ENCODE results near the gene FOXC1. TPM values are rescaled to one million over a fixed set of nuclear protein-coding genes. Genes with fewer than 3 reads are reported as not detected.

Gene FOXC1
- total and polyA plus RNA-seq, 2 donors (not counting 1 experiment from before 2014, with no cell fraction given), result 0.04 to 0.52 TPM

DNA sequence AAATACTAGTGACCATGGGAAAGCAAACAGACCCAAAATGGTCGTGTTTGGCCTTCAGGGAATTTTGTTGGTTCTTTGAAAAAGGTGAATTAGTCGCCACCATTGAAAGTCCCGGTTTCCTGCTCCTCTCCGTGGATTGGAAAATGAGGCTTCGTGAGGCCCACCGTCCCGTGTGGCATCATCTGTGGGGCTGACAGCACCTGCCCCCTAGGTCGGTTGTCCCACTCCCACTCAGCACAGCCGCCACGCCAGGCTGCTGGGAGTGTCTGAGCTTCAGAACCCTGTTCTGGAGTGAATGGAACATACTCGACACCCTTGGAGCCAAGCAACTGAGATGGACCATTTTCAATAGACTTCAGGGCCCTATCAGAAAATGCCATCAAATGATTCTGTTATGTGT, 33.0 kb upstream of the FOXC1 start:
- Histone ChIP-seq H3K27me3 (replicated peaks in 1 of 4; ENCODE audit: control extremely low read depth in 1 of 4, control insufficient read depth in 3 of 4, insufficient read depth in 4 of 4, low read length in 3 of 4) (no peaks in the 10 kb centered on the region), H4K20me1 (ENCODE audit: control insufficient read depth, insufficient read depth, low read length, poor library complexity, severe bottlenecking) (no peaks in the 10 kb centered on the region), H3K4me1 (ENCODE audit: control insufficient read depth in 2 of 2, insufficient read depth in 2 of 2, low read length in 2 of 2) (peaks cover 0 to 2% of the 10 kb centered on the region in 2 donors), H2AFZ (ENCODE audit: insufficient read depth, low read depth, low read length, poor library complexity, severe bottlenecking) (no peak overlapping the region), H3K79me2 (ENCODE audit: control insufficient read depth, insufficient read depth, low read length) (no peaks in the 10 kb centered on the region), H3K9me3 (ENCODE audit: control extremely low read depth in 1 of 3, control insufficient read depth in 2 of 3, insufficient read depth in 1 of 3, low read length in 2 of 3) (peaks cover 0 to 5% (median 2%) of the 10 kb centered on the region in 3 donors), H3K27ac (ENCODE audit: low read length in 2 of 2) (no peak overlapping the region), H3K36me3 (replicated peaks in 1 of 2; ENCODE audit: control extremely low read depth in 1 of 2, control insufficient read depth in 1 of 2, extremely low read depth in 1 of 2, insufficient read depth in 2 of 2, low read length in 1 of 2) (no peaks in the 10 kb centered on the region), H3K4me3 (ENCODE audit: control extremely low read depth in 1 of 5, extremely low read depth in 1 of 5, insufficient read depth in 1 of 5, low read depth in 2 of 5, low read length in 4 of 5) (no peak overlapping the region), H3K9ac (ENCODE audit: low read length) (no peak overlapping the region), H3K4me2 (replicated peaks; ENCODE audit: low read depth, low read length, poor library complexity, severe bottlenecking) (no peak overlapping the region)
- POLR2A ChIA-PET, result no interaction called here
- Mint-ChIP-seq H3K27me3 (peaks cover 26% of the 10 kb centered on the region), H3K4me1 (peaks cover 4% of the 10 kb centered on the region), H3K9me3 (ENCODE audit: insufficient read depth) (peaks cover 1% of the 10 kb centered on the region), H3K4me3 (no peak overlapping the region), H3K27ac (no peak overlapping the region)
- CTCF ChIA-PET, result interaction anchor here (1.8 kb wide), 1 partner anchor 17 kb away, joined by 4 read pairs; no protein-coding TSS in a partner anchor
- DNase-seq (no peak), ATAC-seq (ENCODE audit: low read depth) (no peak)
- TF ChIP-seq EZH2 (IDR thresholded peaks at IDR 0.05; ENCODE audit: borderline replicate concordance, insufficient read depth, low read depth, low read length, poor library complexity, severe bottlenecking) (no peak), CTCF (IDR thresholded peaks at IDR 0.05) (no peak)
- intact Hi-C loops (cut with micrococcal nuclease), result no loop called here
- 90% methylated on average over 10 of the region's 11 CpGs for WGBS (ENCODE audit: insufficient coverage)

- H3K4me3 ChIP-seq (ENCODE audit: control extremely low read depth in 1 of 5, extremely low read depth in 1 of 5, insufficient read depth in 1 of 5, low read depth in 2 of 5, low read length in 4 of 5), result no peak overlapping the region
- no peaks in the 10 kb centered on the region for H3K36me3 ChIP-seq (replicated peaks in 1 of 2; ENCODE audit: control extremely low read depth in 1 of 2, control insufficient read depth in 1 of 2, extremely low read depth in 1 of 2, insufficient read depth in 2 of 2, low read length in 1 of 2)
- no peak overlapping the region for H3K27ac ChIP-seq (ENCODE audit: low read length in 2 of 2)
- peaks cover 0 to 1% (median 0%) of the 10 kb centered on the region in 3 donors for H3K9me3 ChIP-seq (ENCODE audit: control extremely low read depth in 1 of 3, control insufficient read depth in 2 of 3, insufficient read depth in 1 of 3, low read length in 2 of 3)
- peaks cover 0 to 2% of the 10 kb centered on the region in 2 donors for H3K4me1 ChIP-seq (ENCODE audit: control insufficient read depth in 2 of 2, insufficient read depth in 2 of 2, low read length in 2 of 2)
- ATAC-seq (ENCODE audit: low read depth) (no peak), DNase-seq (no peak)
- H3K27me3 ChIP-seq (replicated peaks in 1 of 4; ENCODE audit: control extremely low read depth in 1 of 4, control insufficient read depth in 3 of 4, insufficient read depth in 4 of 4, low read length in 3 of 4), result no peaks in the 10 kb centered on the region
- WGBS (ENCODE audit: insufficient coverage), result 95% methylated on average over 10 of the region's 11 CpGs
- H3K4me2 ChIP-seq (replicated peaks; ENCODE audit: low read depth, low read length, poor library complexity, severe bottlenecking), result no peak overlapping the region
- Mint-ChIP-seq H3K27ac (no peak overlapping the region), H3K27me3 (peaks cover 24% of the 10 kb centered on the region), H3K4me1 (peaks cover 4% of the 10 kb centered on the region), H3K4me3 (no peak overlapping the region), H3K9me3 (ENCODE audit: insufficient read depth) (no peaks in the 10 kb centered on the region)
- H3K79me2 ChIP-seq (ENCODE audit: control insufficient read depth, insufficient read depth, low read length), result no peaks in the 10 kb centered on the region
- ChIA-PET POLR2A (no interaction called here), CTCF (interaction anchor here (1.8 kb wide), 1 partner anchor 16 kb away, joined by 4 read pairs; no protein-coding TSS in a partner anchor)
- intact Hi-C loops (cut with micrococcal nuclease), result no loop called here
- H3K9ac ChIP-seq (ENCODE audit: low read length), result no peak overlapping the region
- H2AFZ ChIP-seq (ENCODE audit: insufficient read depth, low read depth, low read length, poor library complexity, severe bottlenecking), result no peak overlapping the region
- TF ChIP-seq EZH2 (IDR thresholded peaks at IDR 0.05; ENCODE audit: borderline replicate concordance, insufficient read depth, low read depth, low read length, poor library complexity, severe bottlenecking) (no peak), CTCF (IDR thresholded peaks at IDR 0.05) (no peak)
- H4K20me1 ChIP-seq (ENCODE audit: control insufficient read depth, insufficient read depth, low read length, poor library complexity, severe bottlenecking), result no peaks in the 10 kb centered on the region
Observed at GRCh38 chr6:1577146-1577680, 32.5 kb upstream of the FOXC1 start.

Measured in B cell (primary cell).